ENCODE measurements around the gene MRAP2.
"Not testable (repeated sequence)": the region's sequence is repeated elsewhere in the genome, so short reads cannot be mapped to it uniquely, and the experiment has no call there.

MRAP2 gene

GRCh38 chr6:84027340-84028181 lies 6.0 kb upstream of the MRAP2 start:
- no peak for TF ChIP-seq CTCF (conservative IDR thresholded peaks at IDR 0.05; ENCODE audit: control insufficient read depth, insufficient read depth, low read depth, low read length)
- H3K4me3 ChIP-seq (ENCODE audit: control insufficient read depth, low read depth, low read length): no peak overlapping the region
- DNase-seq (ENCODE audit: low read depth): peak; percentile 29

GRCh38 chr6:84028350-84028749 lies 5.2 kb upstream of the MRAP2 start:
- no peak overlapping the region for H3K4me3 ChIP-seq (ENCODE audit: control insufficient read depth, low read depth, low read length)
- DNase-seq (ENCODE audit: low read depth): no peak
- no peak for TF ChIP-seq CTCF (conservative IDR thresholded peaks at IDR 0.05; ENCODE audit: control insufficient read depth, insufficient read depth, low read depth, low read length)

GRCh38 chr6:84032000-84032399 lies 1.6 kb upstream of the MRAP2 start:
- DNase-seq (ENCODE audit: low read depth); H3K4me3 ChIP-seq (ENCODE audit: control insufficient read depth, low read depth, low read length): not testable (repeated sequence)

- no peak for DNase-seq (ENCODE audit: low read depth)
- no peak overlapping the region for H3K4me3 ChIP-seq (ENCODE audit: control insufficient read depth, low read depth, low read length)
- no peak for TF ChIP-seq CTCF (conservative IDR thresholded peaks at IDR 0.05; ENCODE audit: control insufficient read depth, insufficient read depth, low read depth, low read length)
These were observed 1.9 kb downstream of the MRAP2 start for GRCh38 chr6:84035484-84035883.

GRCh38 chr6:84037425-84038089 lies 4.0 kb downstream of the MRAP2 start:
- no peak for DNase-seq (ENCODE audit: low read depth)
- TF ChIP-seq CTCF (conservative IDR thresholded peaks at IDR 0.05; ENCODE audit: control insufficient read depth, insufficient read depth, low read depth, low read length): no peak

GRCh38 chr6:84042603-84043002 lies 9.0 kb downstream of the MRAP2 start:
- DNase-seq (ENCODE audit: low read depth): no peak
- no peak for TF ChIP-seq CTCF (conservative IDR thresholded peaks at IDR 0.05; ENCODE audit: control insufficient read depth, insufficient read depth, low read depth, low read length)
- no peak overlapping the region for H3K4me3 ChIP-seq (ENCODE audit: control insufficient read depth, low read depth, low read length)

More at GRCh38 chr6:84037425-84038089, 4.0 kb downstream of the MRAP2 start:
- H3K4me3 ChIP-seq (ENCODE audit: control insufficient read depth, low read depth, low read length): no peak overlapping the region

GRCh38 chr6:84043555-84043954 lies 10.0 kb downstream of the MRAP2 start:
- H3K4me3 ChIP-seq (ENCODE audit: control insufficient read depth, low read depth, low read length): no peak overlapping the region
- no peak for DNase-seq (ENCODE audit: low read depth)
- no peak for TF ChIP-seq CTCF (conservative IDR thresholded peaks at IDR 0.05; ENCODE audit: control insufficient read depth, insufficient read depth, low read depth, low read length)

All from fibroblast of mammary gland (primary cell).